Nephron progenitor cell (in vitro differentiated cells): ENCODE data around the gene CDK17.

ENCODE experiments used
- DNase-seq: peaks from one replicate; pipeline ENCODE4 v3.0.0; 2021
- H3K27ac Mint-ChIP-seq: 2 replicates; pipeline ENCODE4 v1.8.0; 2021; ENCODE audit warnings: mild to moderate bottlenecking, moderate library complexity, mixed read lengths
- H3K27me3 Mint-ChIP-seq: 2 replicates; pipeline ENCODE4 v1.8.0; 2021; ENCODE audit warnings: mild to moderate bottlenecking, low read depth, mixed read lengths; ENCODE audit not compliant: poor library complexity
- H3K36me3 Mint-ChIP-seq: 2 replicates; pipeline ENCODE4 v1.8.0; 2021; ENCODE audit warnings: low read depth, mixed read lengths
- H3K4me1 Mint-ChIP-seq: 2 replicates; pipeline ENCODE4 v1.8.0; 2021; ENCODE audit warnings: mixed read lengths
- H3K4me3 Mint-ChIP-seq: 2 replicates; pipeline ENCODE4 v1.8.0; 2021; ENCODE audit warnings: mild to moderate bottlenecking, moderate library complexity, mixed read lengths
- H3K9me3 Mint-ChIP-seq: 2 replicates; pipeline ENCODE4 v1.8.0; 2021; ENCODE audit warnings: mild to moderate bottlenecking, moderate library complexity, mixed read lengths
- TF ChIP-seq, protein P1 (sequence below): fragments of 200-600 bp; sonication (generic); IDR thresholded peaks from 2 replicates; pipeline ENCODE4 v1.5.0; 2021; ENCODE audit warnings: antibody characterized with exemption

The CDK17 gene

GRCh38 chr12:96371138-96371789, 29.0 kb downstream of the CDK17 start:
- Mint-ChIP-seq H3K9me3 (no peaks in the 10 kb centered on the region), H3K36me3 (peaks cover 13% of the 10 kb centered on the region), H3K4me3 (peak overlapping the region; percentile 9), H3K27ac (peak overlapping the region; percentile 6), H3K27me3 (no peaks in the 10 kb centered on the region), H3K4me1 (peaks cover 54% of the 10 kb centered on the region)
- DNase-seq = no peak
- TF ChIP-seq, protein P1, sequence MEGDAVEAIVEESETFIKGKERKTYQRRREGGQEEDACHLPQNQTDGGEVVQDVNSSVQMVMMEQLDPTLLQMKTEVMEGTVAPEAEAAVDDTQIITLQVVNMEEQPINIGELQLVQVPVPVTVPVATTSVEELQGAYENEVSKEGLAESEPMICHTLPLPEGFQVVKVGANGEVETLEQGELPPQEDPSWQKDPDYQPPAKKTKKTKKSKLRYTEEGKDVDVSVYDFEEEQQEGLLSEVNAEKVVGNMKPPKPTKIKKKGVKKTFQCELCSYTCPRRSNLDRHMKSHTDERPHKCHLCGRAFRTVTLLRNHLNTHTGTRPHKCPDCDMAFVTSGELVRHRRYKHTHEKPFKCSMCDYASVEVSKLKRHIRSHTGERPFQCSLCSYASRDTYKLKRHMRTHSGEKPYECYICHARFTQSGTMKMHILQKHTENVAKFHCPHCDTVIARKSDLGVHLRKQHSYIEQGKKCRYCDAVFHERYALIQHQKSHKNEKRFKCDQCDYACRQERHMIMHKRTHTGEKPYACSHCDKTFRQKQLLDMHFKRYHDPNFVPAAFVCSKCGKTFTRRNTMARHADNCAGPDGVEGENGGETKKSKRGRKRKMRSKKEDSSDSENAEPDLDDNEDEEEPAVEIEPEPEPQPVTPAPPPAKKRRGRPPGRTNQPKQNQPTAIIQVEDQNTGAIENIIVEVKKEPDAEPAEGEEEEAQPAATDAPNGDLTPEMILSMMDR = no peak

DNA sequence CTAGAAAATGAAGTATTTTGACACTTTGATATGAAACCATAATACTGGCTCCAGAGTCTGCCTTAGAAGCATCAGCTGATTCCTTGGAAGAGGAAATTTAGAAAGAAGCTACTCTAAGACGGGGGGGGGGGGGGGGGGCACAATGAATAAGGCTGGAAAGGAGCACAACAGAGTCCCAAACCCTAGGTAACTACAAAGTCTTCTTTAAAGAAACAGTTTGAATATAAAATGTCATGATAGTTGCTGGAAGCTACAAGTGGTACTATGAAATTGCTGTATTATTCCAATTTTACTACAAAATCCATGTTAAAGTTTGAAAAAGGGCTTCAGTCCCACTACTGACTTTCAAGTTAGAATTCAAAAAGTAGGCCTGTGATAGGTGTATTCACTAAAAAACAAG, 31.6 kb downstream of the CDK17 start:
- TF ChIP-seq, protein P1 = no peak
- Mint-ChIP-seq H3K36me3 (peaks cover 13% of the 10 kb centered on the region), H3K27me3 (no peaks in the 10 kb centered on the region), H3K4me3 (no peak overlapping the region), H3K4me1 (peaks cover 50% of the 10 kb centered on the region), H3K9me3 (no peaks in the 10 kb centered on the region), H3K27ac (no peak overlapping the region)
- no peak for DNase-seq

GRCh38 chr12:96368233-96368632, 32.0 kb downstream of the CDK17 start:
- Mint-ChIP-seq H3K27ac (peak overlapping the region; percentile 66), H3K27me3 (no peaks in the 10 kb centered on the region), H3K4me1 (peaks cover 50% of the 10 kb centered on the region), H3K4me3 (no peak overlapping the region), H3K36me3 (peaks cover 13% of the 10 kb centered on the region), H3K9me3 (no peaks in the 10 kb centered on the region)
- TF ChIP-seq, protein P1 = no peak
- no peak for DNase-seq

DNA sequence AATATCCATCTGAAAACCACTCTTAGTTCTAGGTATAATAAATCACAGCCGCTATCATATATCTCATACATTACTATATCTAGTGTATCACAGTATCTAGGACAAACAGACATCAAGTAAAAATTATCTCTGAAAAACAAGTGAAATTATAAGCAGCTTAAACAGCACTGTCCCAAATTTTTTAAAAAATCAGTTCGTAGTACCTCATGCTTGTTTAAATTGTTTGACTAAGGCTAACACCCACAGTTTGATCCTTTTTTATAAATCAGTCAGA, 33.9 kb downstream of the CDK17 start:
- no peak for DNase-seq
- Mint-ChIP-seq H3K36me3 (peaks cover 13% of the 10 kb centered on the region), H3K4me3 (no peak overlapping the region), H3K27ac (no peak overlapping the region), H3K4me1 (peaks cover 44% of the 10 kb centered on the region), H3K9me3 (no peaks in the 10 kb centered on the region), H3K27me3 (no peaks in the 10 kb centered on the region)
- TF ChIP-seq, protein P1 = no peak

DNA sequence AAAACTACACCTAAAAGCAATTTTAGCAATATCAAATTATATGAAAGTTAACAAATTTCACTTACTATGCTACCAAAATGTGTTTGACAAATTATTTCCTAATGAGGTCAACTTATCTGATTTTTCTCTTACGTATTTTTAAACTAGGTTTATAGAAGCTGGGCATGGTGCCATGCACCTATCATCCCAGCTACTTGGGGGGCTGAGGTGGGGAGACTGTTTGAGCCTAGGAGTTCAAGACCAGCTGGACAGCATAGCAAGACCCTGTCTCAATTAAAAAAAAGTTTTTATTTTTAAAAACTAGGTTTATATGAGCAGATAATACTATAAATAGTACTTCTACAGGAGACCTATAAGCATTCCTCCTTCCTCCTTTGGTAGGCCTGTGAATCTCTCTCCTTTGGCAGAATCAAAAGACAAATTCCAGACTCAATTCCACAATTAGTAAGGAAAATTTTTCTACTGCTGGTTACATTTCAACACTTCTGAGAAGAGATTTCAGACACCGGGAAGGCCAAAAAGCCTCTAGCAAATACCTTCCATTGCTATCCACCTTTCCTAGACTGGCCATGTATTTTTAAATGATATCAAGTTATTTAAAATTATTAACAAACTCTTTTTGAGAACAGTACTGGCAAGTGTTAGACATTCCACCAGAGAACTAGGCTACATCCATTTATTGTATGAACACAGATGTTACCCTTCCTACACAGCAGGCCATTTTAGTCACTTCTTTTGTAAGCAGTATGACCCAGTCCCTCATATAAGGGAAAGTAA, 34.4 kb downstream of the CDK17 start:
- TF ChIP-seq, protein P1 = no peak
- H3K27ac Mint-ChIP-seq = no peak overlapping the region
- no peak for DNase-seq
- H3K9me3 Mint-ChIP-seq = no peaks in the 10 kb centered on the region
- peaks cover 13% of the 10 kb centered on the region for H3K36me3 Mint-ChIP-seq
- peaks cover 44% of the 10 kb centered on the region for H3K4me1 Mint-ChIP-seq
- no peaks in the 10 kb centered on the region for H3K27me3 Mint-ChIP-seq
- no peak overlapping the region for H3K4me3 Mint-ChIP-seq
